ENCODE results near the gene GOLGA3.

The GOLGA3 gene

GRCh38 chr12:132740652-132741051, 88.0 kb downstream of the GOLGA3 start:
- 93% methylated on average over 11 of the region's 11 CpGs for WGBS (ENCODE audit: insufficient coverage)
- Histone ChIP-seq H3K36me3 (ENCODE audit: control insufficient read depth in 4 of 4, insufficient read depth in 4 of 4, low read length in 3 of 4) (peaks cover 37 to 92% (median 72%) of the 10 kb centered on the region in 4 experiments), H3K4me3 (ENCODE audit: control insufficient read depth in 1 of 7, extremely low read depth in 1 of 7, insufficient read depth in 4 of 7, low read depth in 2 of 7, low read length in 6 of 7) (no peak overlapping the region), H3K27me3 (replicated peaks in 2 of 5; ENCODE audit: control insufficient read depth in 4 of 5, insufficient read depth in 5 of 5, low read length in 4 of 5) (no peaks in the 10 kb centered on the region), H3K4me1 (ENCODE audit: control extremely low read depth in 1 of 4, control insufficient read depth in 4 of 4, insufficient read depth in 4 of 4, low read length in 3 of 4) (no peaks in the 10 kb centered on the region), H3K9me3 (ENCODE audit: control extremely low read depth in 1 of 5, control insufficient read depth in 4 of 5, insufficient read depth in 2 of 5, low read depth in 1 of 5, low read length in 4 of 5) (no peaks in the 10 kb centered on the region), H3K27ac (ENCODE audit: insufficient read depth in 1 of 2, low read depth in 1 of 2, low read length in 2 of 2, poor library complexity in 1 of 2, severe bottlenecking in 2 of 2) (no peak overlapping the region)
- ChIA-PET POLR2A (no interaction called here), CTCF (interaction anchor here (0.6 to 1.4 kb wide), 3 partner anchors 9 to 17 kb away, joined by 3 to 4 read pairs (median 3); no protein-coding TSS in a partner anchor)
- DNase-seq = no peak

DNA sequence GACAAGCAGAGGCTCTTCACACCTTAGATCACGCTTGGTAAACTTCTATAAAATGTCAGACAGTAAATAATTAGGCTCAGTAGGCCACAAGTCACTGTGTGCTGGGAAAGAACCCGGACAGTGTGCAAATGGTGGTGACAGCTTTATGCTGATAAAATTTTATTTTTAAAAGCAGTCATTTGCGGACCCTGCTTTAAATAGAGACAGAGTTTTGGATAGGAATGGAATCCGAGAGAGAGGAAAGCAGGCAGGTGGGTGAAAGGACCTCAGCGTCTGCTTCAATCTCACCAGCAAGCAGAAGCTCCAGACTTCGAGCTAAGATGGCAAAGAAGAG, 88.4 kb downstream of the GOLGA3 start:
- Histone ChIP-seq H3K27ac (ENCODE audit: insufficient read depth in 1 of 2, low read depth in 1 of 2, low read length in 2 of 2, poor library complexity in 1 of 2, severe bottlenecking in 2 of 2) (no peak overlapping the region), H3K9me3 (ENCODE audit: control extremely low read depth in 1 of 5, control insufficient read depth in 4 of 5, insufficient read depth in 2 of 5, low read depth in 1 of 5, low read length in 4 of 5) (no peaks in the 10 kb centered on the region), H3K36me3 (ENCODE audit: control insufficient read depth in 4 of 4, insufficient read depth in 4 of 4, low read length in 3 of 4) (peaks cover 33 to 92% (median 71%) of the 10 kb centered on the region in 4 experiments), H3K4me3 (ENCODE audit: control insufficient read depth in 1 of 7, extremely low read depth in 1 of 7, insufficient read depth in 4 of 7, low read depth in 2 of 7, low read length in 6 of 7) (no peak overlapping the region), H3K4me1 (ENCODE audit: control extremely low read depth in 1 of 4, control insufficient read depth in 4 of 4, insufficient read depth in 4 of 4, low read length in 3 of 4) (no peaks in the 10 kb centered on the region), H3K27me3 (replicated peaks in 2 of 5; ENCODE audit: control insufficient read depth in 4 of 5, insufficient read depth in 5 of 5, low read length in 4 of 5) (no peaks in the 10 kb centered on the region)
- WGBS (ENCODE audit: insufficient coverage) = 100% methylated on average over 5 of the region's 6 CpGs
- ChIA-PET CTCF (interaction anchor here (0.6 to 1.4 kb wide), 2 partner anchors 16 to 18 kb away, joined by 3 to 4 read pairs; no protein-coding TSS in a partner anchor), POLR2A (no interaction called here)
- DNase-seq = no peak

DNA sequence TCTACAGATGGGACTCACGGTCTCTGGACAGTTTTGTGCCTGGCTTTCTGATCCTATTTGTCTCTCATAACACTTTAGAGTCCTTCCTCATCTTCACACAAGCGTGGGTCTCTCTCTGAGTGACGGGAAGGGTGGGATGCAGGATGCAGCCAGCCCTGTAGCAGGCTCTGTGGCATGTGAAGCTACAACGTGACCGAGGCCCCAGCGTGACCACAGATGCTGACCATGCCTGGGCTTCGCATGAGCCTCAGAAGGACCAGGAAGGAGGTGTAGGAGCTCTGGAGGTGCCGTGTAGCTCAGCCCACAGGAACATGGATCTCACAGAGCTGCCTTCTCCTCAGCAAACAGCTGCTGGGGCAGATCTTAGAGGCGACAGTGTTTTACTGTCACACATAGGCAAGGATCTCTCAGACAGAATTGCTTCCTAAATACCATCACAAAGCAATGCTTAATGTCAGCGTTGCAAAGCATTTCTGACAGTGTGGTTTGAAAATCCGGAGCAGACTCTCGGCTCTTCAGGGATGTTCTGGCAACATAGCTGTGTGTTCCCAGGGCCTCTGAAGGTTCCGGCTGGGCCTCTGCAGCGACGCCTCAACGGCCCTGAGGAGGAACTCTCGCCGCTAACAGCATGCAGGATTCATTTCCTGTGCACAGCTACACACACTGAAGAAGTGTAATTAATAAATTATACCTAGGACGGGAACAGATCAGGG, 88.9 kb downstream of the GOLGA3 start:
- POLR2A ChIA-PET = no interaction called here
- 87% methylated on average over 17 of the region's 19 CpGs for WGBS (ENCODE audit: insufficient coverage)
- peaks cover 30 to 92% (median 73%) of the 10 kb centered on the region in 4 experiments for H3K36me3 ChIP-seq (ENCODE audit: control insufficient read depth in 4 of 4, insufficient read depth in 4 of 4, low read length in 3 of 4)

GRCh38 chr12:132736913-132737312, 91.8 kb downstream of the GOLGA3 start:
- H3K9me3 ChIP-seq (ENCODE audit: control extremely low read depth in 1 of 5, control insufficient read depth in 4 of 5, insufficient read depth in 2 of 5, low read depth in 1 of 5, low read length in 4 of 5) = no peaks in the 10 kb centered on the region
- H3K27ac ChIP-seq (ENCODE audit: insufficient read depth in 1 of 2, low read depth in 1 of 2, low read length in 2 of 2, poor library complexity in 1 of 2, severe bottlenecking in 2 of 2) = no peak overlapping the region
- ChIA-PET CTCF (interaction anchor here (0.8 kb wide), 1 partner anchor 18 kb away, joined by 3 read pairs; no protein-coding TSS in a partner anchor), POLR2A (no interaction called here)
- no peaks in the 10 kb centered on the region for H3K27me3 ChIP-seq (replicated peaks in 2 of 5; ENCODE audit: control insufficient read depth in 4 of 5, insufficient read depth in 5 of 5, low read length in 4 of 5)
- peaks cover 15 to 94% (median 72%) of the 10 kb centered on the region in 4 experiments for H3K36me3 ChIP-seq (ENCODE audit: control insufficient read depth in 4 of 4, insufficient read depth in 4 of 4, low read length in 3 of 4)
- H3K4me1 ChIP-seq (ENCODE audit: control extremely low read depth in 1 of 4, control insufficient read depth in 4 of 4, insufficient read depth in 4 of 4, low read length in 3 of 4) = no peaks in the 10 kb centered on the region
- 94% methylated on average over 10 of the region's 15 CpGs for WGBS (ENCODE audit: insufficient coverage)
- H3K4me3 ChIP-seq (ENCODE audit: control insufficient read depth in 1 of 7, extremely low read depth in 1 of 7, insufficient read depth in 4 of 7, low read depth in 2 of 7, low read length in 6 of 7) = no peak overlapping the region
- DNase-seq = no peak

More for the DNA sequence above, 88.9 kb downstream of the GOLGA3 start:
- H3K9me3 ChIP-seq (ENCODE audit: control extremely low read depth in 1 of 5, control insufficient read depth in 4 of 5, insufficient read depth in 2 of 5, low read depth in 1 of 5, low read length in 4 of 5) = no peaks in the 10 kb centered on the region
- CTCF ChIA-PET = interaction anchor here (0.6 to 1.4 kb wide), 2 partner anchors 12 to 16 kb away, joined by 3 to 4 read pairs; no protein-coding TSS in a partner anchor
- H3K27me3 ChIP-seq (replicated peaks in 2 of 5; ENCODE audit: control insufficient read depth in 4 of 5, insufficient read depth in 5 of 5, low read length in 4 of 5) = no peaks in the 10 kb centered on the region
- H3K4me3 ChIP-seq (ENCODE audit: control insufficient read depth in 1 of 7, extremely low read depth in 1 of 7, insufficient read depth in 4 of 7, low read depth in 2 of 7, low read length in 6 of 7) = no peak overlapping the region
- no peaks in the 10 kb centered on the region for H3K4me1 ChIP-seq (ENCODE audit: control extremely low read depth in 1 of 4, control insufficient read depth in 4 of 4, insufficient read depth in 4 of 4, low read length in 3 of 4)
- no peak for DNase-seq
- no peak overlapping the region for H3K27ac ChIP-seq (ENCODE audit: insufficient read depth in 1 of 2, low read depth in 1 of 2, low read length in 2 of 2, poor library complexity in 1 of 2, severe bottlenecking in 2 of 2)

DNA sequence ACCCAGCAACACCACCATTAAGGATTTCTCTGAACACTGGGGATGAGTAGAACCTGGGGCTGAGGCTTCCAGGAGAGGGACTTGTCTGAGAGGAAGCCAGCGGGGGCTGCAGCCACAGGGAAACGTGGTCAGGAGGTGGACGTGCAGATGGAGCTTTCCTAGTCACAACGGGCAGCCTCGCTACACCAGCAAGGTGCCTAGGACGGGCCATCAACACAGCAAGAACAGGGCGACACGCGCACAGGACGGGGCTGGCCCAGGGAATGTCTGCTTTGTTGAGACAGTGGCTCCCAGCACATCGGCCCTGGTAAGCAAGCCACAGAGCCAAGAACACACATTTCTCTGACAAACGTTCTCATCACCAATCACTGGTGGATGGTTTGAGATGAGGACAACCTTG, 92.3 kb downstream of the GOLGA3 start:
- Histone ChIP-seq H3K36me3 (ENCODE audit: control insufficient read depth in 4 of 4, insufficient read depth in 4 of 4, low read length in 3 of 4) (peaks cover 16 to 95% (median 70%) of the 10 kb centered on the region in 4 experiments), H3K27ac (ENCODE audit: insufficient read depth in 1 of 2, low read depth in 1 of 2, low read length in 2 of 2, poor library complexity in 1 of 2, severe bottlenecking in 2 of 2) (no peak overlapping the region), H3K4me1 (ENCODE audit: control extremely low read depth in 1 of 4, control insufficient read depth in 4 of 4, insufficient read depth in 4 of 4, low read length in 3 of 4) (no peaks in the 10 kb centered on the region), H3K27me3 (replicated peaks in 2 of 5; ENCODE audit: control insufficient read depth in 4 of 5, insufficient read depth in 5 of 5, low read length in 4 of 5) (no peaks in the 10 kb centered on the region), H3K9me3 (ENCODE audit: control extremely low read depth in 1 of 5, control insufficient read depth in 4 of 5, insufficient read depth in 2 of 5, low read depth in 1 of 5, low read length in 4 of 5) (no peaks in the 10 kb centered on the region), H3K4me3 (ENCODE audit: control insufficient read depth in 1 of 7, extremely low read depth in 1 of 7, insufficient read depth in 4 of 7, low read depth in 2 of 7, low read length in 6 of 7) (no peak overlapping the region)
- DNase-seq = no peak
- ChIA-PET POLR2A (no interaction called here), CTCF (interaction anchor here (1.3 kb wide), 1 partner anchor 19 kb away, joined by 4 read pairs; no protein-coding TSS in a partner anchor)
- 94% methylated on average over 11 of the region's 12 CpGs for WGBS (ENCODE audit: insufficient coverage)

- no peak for DNase-seq
- Histone ChIP-seq H3K27me3 (replicated peaks in 2 of 5; ENCODE audit: control insufficient read depth in 4 of 5, insufficient read depth in 5 of 5, low read length in 4 of 5) (no peaks in the 10 kb centered on the region), H3K27ac (ENCODE audit: insufficient read depth in 1 of 2, low read depth in 1 of 2, low read length in 2 of 2, poor library complexity in 1 of 2, severe bottlenecking in 2 of 2) (no peak overlapping the region), H3K4me1 (ENCODE audit: control extremely low read depth in 1 of 4, control insufficient read depth in 4 of 4, insufficient read depth in 4 of 4, low read length in 3 of 4) (no peaks in the 10 kb centered on the region), H3K36me3 (ENCODE audit: control insufficient read depth in 4 of 4, insufficient read depth in 4 of 4, low read length in 3 of 4) (peaks cover 16 to 95% (median 68%) of the 10 kb centered on the region in 4 experiments), H3K4me3 (ENCODE audit: control insufficient read depth in 1 of 7, extremely low read depth in 1 of 7, insufficient read depth in 4 of 7, low read depth in 2 of 7, low read length in 6 of 7) (no peak overlapping the region), H3K9me3 (ENCODE audit: control extremely low read depth in 1 of 5, control insufficient read depth in 4 of 5, insufficient read depth in 2 of 5, low read depth in 1 of 5, low read length in 4 of 5) (no peaks in the 10 kb centered on the region)
- 93% methylated on average over 19 of the region's 20 CpGs for WGBS (ENCODE audit: insufficient coverage)
- CTCF ChIA-PET = interaction anchor here (1.3 to 1.4 kb wide), 3 partner anchors 20 to 33 kb away, joined by 3 to 4 read pairs (median 3); no protein-coding TSS in a partner anchor
- POLR2A ChIA-PET = no interaction called here
Measured at GRCh38 chr12:132735496-132735895, 93.2 kb downstream of the GOLGA3 start.

DNA sequence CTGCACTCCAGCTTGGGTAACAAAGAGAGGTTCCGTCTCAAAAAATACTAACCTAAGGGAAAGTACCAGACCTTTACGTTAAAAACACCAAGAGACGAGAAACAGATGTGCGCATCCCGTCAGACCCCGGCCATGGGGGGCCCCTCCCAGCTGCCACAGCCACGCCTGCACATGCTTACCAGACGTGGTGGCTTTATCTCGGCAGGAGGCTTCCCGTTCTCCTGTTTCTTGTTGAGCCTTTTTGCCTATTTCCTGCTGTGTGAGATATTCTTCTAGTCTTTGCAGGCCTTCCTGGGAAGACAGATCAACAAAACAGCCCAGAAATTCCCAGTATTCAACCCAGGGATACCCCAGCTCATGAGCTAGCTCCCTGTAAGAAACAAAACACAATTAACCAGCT, 94.5 kb downstream of the GOLGA3 start:
- H3K36me3 ChIP-seq (ENCODE audit: control insufficient read depth in 4 of 4, insufficient read depth in 4 of 4, low read length in 3 of 4) = peaks cover 13 to 90% (median 62%) of the 10 kb centered on the region in 4 experiments
- H3K27me3 ChIP-seq (replicated peaks in 2 of 5; ENCODE audit: control insufficient read depth in 4 of 5, insufficient read depth in 5 of 5, low read length in 4 of 5) = no peaks in the 10 kb centered on the region
- H3K27ac ChIP-seq (ENCODE audit: insufficient read depth in 1 of 2, low read depth in 1 of 2, low read length in 2 of 2, poor library complexity in 1 of 2, severe bottlenecking in 2 of 2) = no peak overlapping the region
- ChIA-PET POLR2A (no interaction called here), CTCF (interaction anchor here (1.3 to 1.4 kb wide), 2 partner anchors 20 to 32 kb away, joined by 3 read pairs; no protein-coding TSS in a partner anchor)
- no peak overlapping the region for H3K4me3 ChIP-seq (ENCODE audit: control insufficient read depth in 1 of 7, extremely low read depth in 1 of 7, insufficient read depth in 4 of 7, low read depth in 2 of 7, low read length in 6 of 7)
- 88% methylated on average over 9 of the region's 10 CpGs for WGBS (ENCODE audit: insufficient coverage)
- H3K9me3 ChIP-seq (ENCODE audit: control extremely low read depth in 1 of 5, control insufficient read depth in 4 of 5, insufficient read depth in 2 of 5, low read depth in 1 of 5, low read length in 4 of 5) = no peaks in the 10 kb centered on the region
- H3K4me1 ChIP-seq (ENCODE audit: control extremely low read depth in 1 of 4, control insufficient read depth in 4 of 4, insufficient read depth in 4 of 4, low read length in 3 of 4) = no peaks in the 10 kb centered on the region
- no peak for DNase-seq
